ENCODE data around the gene GJD4. TPM values are rescaled to one million over a fixed set of nuclear protein-coding genes. Genes with fewer than 3 reads are reported as not detected.

The GJD4 gene
- total RNA-seq, 1 donor from 2014 or later = not detected

GRCh38 chr10:35594115-35595079, 10.7 kb upstream of the GJD4 start:
- ATAC-seq (ENCODE audit: low read depth) = no peak
- Mint-ChIP-seq H3K9me3 (peaks cover 16% of the 10 kb centered on the region), H3K27ac (no peak overlapping the region), H3K4me3 (no peak overlapping the region), H3K36me3 (ENCODE audit: low read depth) (peaks cover 2% of the 10 kb centered on the region), H3K4me1 (no peaks in the 10 kb centered on the region), H3K27me3 (peaks cover 4% of the 10 kb centered on the region)
- ChIA-PET CTCF (interaction anchor here (0.5 kb wide), 1 partner anchor 547 kb away, joined by 3 read pairs; no protein-coding TSS in a partner anchor), POLR2A (no interaction called here)
- intact Hi-C loops (cut with micrococcal nuclease) = no loop called here
- TF ChIP-seq, protein P1, sequence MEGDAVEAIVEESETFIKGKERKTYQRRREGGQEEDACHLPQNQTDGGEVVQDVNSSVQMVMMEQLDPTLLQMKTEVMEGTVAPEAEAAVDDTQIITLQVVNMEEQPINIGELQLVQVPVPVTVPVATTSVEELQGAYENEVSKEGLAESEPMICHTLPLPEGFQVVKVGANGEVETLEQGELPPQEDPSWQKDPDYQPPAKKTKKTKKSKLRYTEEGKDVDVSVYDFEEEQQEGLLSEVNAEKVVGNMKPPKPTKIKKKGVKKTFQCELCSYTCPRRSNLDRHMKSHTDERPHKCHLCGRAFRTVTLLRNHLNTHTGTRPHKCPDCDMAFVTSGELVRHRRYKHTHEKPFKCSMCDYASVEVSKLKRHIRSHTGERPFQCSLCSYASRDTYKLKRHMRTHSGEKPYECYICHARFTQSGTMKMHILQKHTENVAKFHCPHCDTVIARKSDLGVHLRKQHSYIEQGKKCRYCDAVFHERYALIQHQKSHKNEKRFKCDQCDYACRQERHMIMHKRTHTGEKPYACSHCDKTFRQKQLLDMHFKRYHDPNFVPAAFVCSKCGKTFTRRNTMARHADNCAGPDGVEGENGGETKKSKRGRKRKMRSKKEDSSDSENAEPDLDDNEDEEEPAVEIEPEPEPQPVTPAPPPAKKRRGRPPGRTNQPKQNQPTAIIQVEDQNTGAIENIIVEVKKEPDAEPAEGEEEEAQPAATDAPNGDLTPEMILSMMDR (IDR thresholded peaks at IDR 0.05) = no peak
- no peak for DNase-seq

GRCh38 chr10:35595106-35595505, 10.0 kb upstream of the GJD4 start:
- Mint-ChIP-seq H3K27me3 (peaks cover 9% of the 10 kb centered on the region), H3K27ac (no peak overlapping the region), H3K36me3 (ENCODE audit: low read depth) (peaks cover 2% of the 10 kb centered on the region), H3K4me1 (no peaks in the 10 kb centered on the region), H3K4me3 (no peak overlapping the region), H3K9me3 (peaks cover 16% of the 10 kb centered on the region)
- ChIA-PET CTCF (no interaction called here), POLR2A (no interaction called here)
- TF ChIP-seq, protein P1 (IDR thresholded peaks at IDR 0.05) = no peak
- intact Hi-C loops (cut with micrococcal nuclease) = no loop called here
- DNase-seq (no peak), ATAC-seq (ENCODE audit: low read depth) (no peak)

DNA sequence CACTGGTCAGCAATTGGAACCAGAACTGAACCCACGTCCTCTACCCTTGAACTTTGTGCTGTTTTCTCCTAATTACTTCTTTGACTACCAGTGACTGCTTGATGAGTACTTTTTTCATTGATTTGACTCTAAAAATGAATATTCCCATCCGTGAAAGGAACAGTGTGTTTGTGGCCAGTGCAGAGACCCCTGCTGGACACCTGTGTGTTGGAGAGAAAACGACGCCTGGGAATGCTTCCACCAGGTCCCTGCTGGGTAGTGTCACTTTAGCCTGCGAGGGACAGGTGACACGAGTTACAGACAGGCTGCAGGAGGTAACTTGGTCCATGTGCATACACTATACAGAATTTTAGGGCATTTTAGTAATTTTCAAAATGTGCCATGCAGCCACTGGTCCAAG, 6.8 kb upstream of the GJD4 start:
- ATAC-seq (ENCODE audit: low read depth) = no peak
- Mint-ChIP-seq H3K4me3 (no peak overlapping the region), H3K27ac (no peak overlapping the region), H3K27me3 (peaks cover 11% of the 10 kb centered on the region), H3K36me3 (ENCODE audit: low read depth) (no peaks in the 10 kb centered on the region), H3K4me1 (peaks cover under 1% of the 10 kb centered on the region), H3K9me3 (peaks cover 6% of the 10 kb centered on the region)
- ChIA-PET CTCF (no interaction called here), POLR2A (no interaction called here)
- no peak for DNase-seq
- intact Hi-C loops (cut with micrococcal nuclease) = no loop called here
- TF ChIP-seq, protein P1 (IDR thresholded peaks at IDR 0.05) = no peak

DNA sequence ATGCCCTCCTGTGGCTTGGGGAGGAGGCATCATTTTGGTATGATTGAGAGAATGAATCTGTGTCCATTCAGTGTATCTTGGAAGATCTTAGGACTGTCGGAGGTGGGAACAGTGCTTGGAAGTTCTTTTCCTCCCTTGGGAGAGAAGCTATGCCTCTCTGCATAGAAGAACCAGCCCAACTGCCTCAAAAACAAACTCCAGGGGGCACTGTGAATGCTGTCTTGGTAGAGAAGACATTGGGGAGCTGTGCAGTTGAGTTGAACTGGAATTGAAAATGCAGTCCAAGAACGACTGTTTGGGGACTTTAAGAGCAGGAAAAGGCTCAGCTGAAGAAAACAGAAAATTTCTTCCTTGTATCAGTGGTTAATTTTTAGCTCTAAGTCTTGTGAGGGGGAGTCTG, 4.9 kb upstream of the GJD4 start:
- TF ChIP-seq, protein P1 (IDR thresholded peaks at IDR 0.05) = no peak
- H3K4me1 Mint-ChIP-seq = peaks cover 4% of the 10 kb centered on the region
- CTCF ChIA-PET = no interaction called here
- POLR2A ChIA-PET = no interaction called here
- H3K4me3 Mint-ChIP-seq = no peak overlapping the region
- H3K9me3 Mint-ChIP-seq = peaks cover 6% of the 10 kb centered on the region
- no peak for ATAC-seq (ENCODE audit: low read depth)
- intact Hi-C loops (cut with micrococcal nuclease) = no loop called here
- DNase-seq = no peak
- peaks cover 25% of the 10 kb centered on the region for H3K27me3 Mint-ChIP-seq
- H3K27ac Mint-ChIP-seq = no peak overlapping the region
- no peaks in the 10 kb centered on the region for H3K36me3 Mint-ChIP-seq (ENCODE audit: low read depth)

- Mint-ChIP-seq H3K27ac (no peak overlapping the region), H3K36me3 (ENCODE audit: low read depth) (no peaks in the 10 kb centered on the region), H3K4me3 (no peak overlapping the region), H3K4me1 (peaks cover 9% of the 10 kb centered on the region), H3K9me3 (peaks cover 5% of the 10 kb centered on the region), H3K27me3 (peaks cover 42% of the 10 kb centered on the region)
- DNase-seq (no peak), ATAC-seq (ENCODE audit: low read depth) (no peak)
- TF ChIP-seq, protein P1 (IDR thresholded peaks at IDR 0.05) = no peak
- POLR2A ChIA-PET = no interaction called here
- CTCF ChIA-PET = no interaction called here
- intact Hi-C loops (cut with micrococcal nuclease) = no loop called here
Measured at GRCh38 chr10:35606430-35606829, 1.3 kb downstream of the GJD4 start.

All from activated B cell treated with CpG ODN at 0.5 μM for 24 hours (primary cell).